HepG2 (cell line): Measurements from ENCODE around the gene EI24. TPM values are rescaled to one million over a fixed set of nuclear protein-coding genes. Genes with fewer than 3 reads are reported as not detected.

ENCODE experiments used
- BCLAF1 ChIP-seq: fragments of 450-650 bp; IDR thresholded peaks from 2 replicates; pipeline ENCODE4 v1.6.1; 2017; ENCODE audit warnings: mild to moderate bottlenecking
- EZH2 ChIP-seq: conservative IDR thresholded peaks from 2 replicates; pipeline ENCODE4 v1.6.1; 2012; ENCODE audit warnings: mild to moderate bottlenecking, low read depth, low read length, moderate library complexity
- HMG20B ChIP-seq: conservative IDR thresholded peaks from 2 replicates; pipeline ENCODE4 v1.6.1; 2016; ENCODE audit warnings: missing genetic modification reagents, missing compliant biosample characterization
- NR2F2 ChIP-seq: IDR thresholded peaks from 2 replicates; pipeline ENCODE4 v1.6.1; 2012; ENCODE audit warnings: low read depth, inconsistent platforms, borderline replicate concordance
- NR3C1 ChIP-seq: sonication (generic); formaldehyde crosslinking; IDR thresholded peaks from 2 replicates; pipeline ENCODE4 v1.4.0; 2020; ENCODE audit warnings: missing genetic modification reagents
- PBX3 ChIP-seq: sonication (generic); formaldehyde crosslinking; IDR thresholded peaks from 2 replicates; pipeline ENCODE4 v1.8.1; 2023; ENCODE audit warnings: missing genetic modification reagents, inconsistent platforms, borderline replicate concordance
- RFXAP ChIP-seq: sonication (generic); formaldehyde crosslinking; IDR thresholded peaks from 2 replicates; pipeline ENCODE4 v1.4.0; 2020; ENCODE audit warnings: missing genetic modification reagents, borderline replicate concordance
- SCMH1 ChIP-seq: sonication (generic); formaldehyde crosslinking; IDR thresholded peaks from 2 replicates; pipeline ENCODE4 v1.9.0; 2021; ENCODE audit warnings: missing genetic modification reagents, mild to moderate bottlenecking, borderline replicate concordance
- SRY ChIP-seq: sonication (generic); formaldehyde crosslinking; IDR thresholded peaks from 2 replicates; pipeline ENCODE4 v1.8.0; 2022; ENCODE audit warnings: mild to moderate bottlenecking, missing genetic modification reagents
- ZBTB8A ChIP-seq: sonication (generic); formaldehyde crosslinking; IDR thresholded peaks from 2 replicates; pipeline ENCODE4 v1.4.0; 2020; ENCODE audit warnings: mild to moderate bottlenecking, low read depth, missing genetic modification reagents, borderline replicate concordance
- ZFAT ChIP-seq: sonication (generic); formaldehyde crosslinking; conservative IDR thresholded peaks from 2 replicates; pipeline ENCODE4 v1.8.1; 2023; ENCODE audit warnings: missing genetic modification reagents, inconsistent platforms
- ZNF17 ChIP-seq: sonication (generic); formaldehyde crosslinking; IDR thresholded peaks from 2 replicates; pipeline ENCODE4 v1.5.0; 2020; ENCODE audit warnings: mild to moderate bottlenecking, missing genetic modification reagents
- ZNF180 ChIP-seq: sonication (generic); formaldehyde crosslinking; IDR thresholded peaks from 2 replicates; pipeline ENCODE4 v1.4.0; 2020; ENCODE audit warnings: low read depth, missing genetic modification reagents, borderline replicate concordance
- ZNF484 ChIP-seq: sonication (generic); formaldehyde crosslinking; IDR thresholded peaks from 2 replicates; pipeline ENCODE4 v1.5.1; 2020; ENCODE audit warnings: mild to moderate bottlenecking, low read depth, missing genetic modification reagents, borderline replicate concordance
- ZNF615 ChIP-seq: sonication (generic); formaldehyde crosslinking; IDR thresholded peaks from 2 replicates; pipeline ENCODE4 v1.5.0; 2020; ENCODE audit warnings: mild to moderate bottlenecking, missing genetic modification reagents, borderline replicate concordance
- ZNF703 ChIP-seq: sonication (generic); formaldehyde crosslinking; IDR thresholded peaks from 2 replicates; pipeline ENCODE4 v1.5.1; 2020; ENCODE audit warnings: missing genetic modification reagents, mild to moderate bottlenecking, moderate library complexity, borderline replicate concordance
- polyA plus RNA-seq, 8 experiments: library from polyadenylated mRNA; depleted of rRNA in 3 of 8; stranded (reverse) in 7 of 8; unstranded in 1 of 8; fragments of >200 nt; fragmentation: Illumina TruSeq in 4 of 8; extraction: Trizol in 4 of 8; gene quantifications; 2 replicates each; pipeline versions ENCODE4 v1.2.1 to v1.2.3, GENCODE V29; 2011 to 2016; ENCODE audit warnings: low read depth in 4 of 8, missing spikeins in 1 of 8, mixed read lengths in 1 of 8; ENCODE audit not compliant: insufficient read depth in 1 of 8
- total RNA-seq, 5 experiments: library from RNA; depleted of rRNA; stranded (reverse); fragments of >200 nt; fragmentation: Illumina TruSeq; extraction: Trizol; gene quantifications; 2 replicates each; pipeline ENCODE4 v1.2.3, GENCODE V29; 2016; ENCODE audit warnings: low read depth in 1 of 5
- TF ChIP-seq, protein P1 (sequence below): IDR thresholded peaks from 2 replicates; pipeline ENCODE4 v1.6.1; 2016; ENCODE audit warnings: low read depth, control low read depth
- TF ChIP-seq, protein P2 (sequence below): sonication (generic); formaldehyde crosslinking; IDR thresholded peaks from 2 replicates; pipeline ENCODE4 v1.4.0; 2020; ENCODE audit warnings: missing genetic modification reagents, mild to moderate bottlenecking, borderline replicate concordance

EI24 gene
- total and polyA plus RNA-seq, 2 of the 13 experiments (the other 11 are each of a cell fraction or from before 2014, with no cell fraction given) = 84.7 to 126 TPM

- TF ChIP-seq ZBTB8A (CRISPR knock-in tag) (no peak), ZNF615 (CRISPR knock-in tag) (no peak), ZNF180 (CRISPR knock-in tag) (no peak), ZNF703 (CRISPR knock-in tag) (no peak), ZFAT (CRISPR knock-in tag) (no peak), SRY (no peak; the same call in 1 of the 2 replicates), SCMH1 (CRISPR knock-in tag) (no peak), ZNF484 (no peak), EZH2 (no peak), ZNF17 (CRISPR knock-in tag) (no peak), HMG20B (CRISPR knock-in tag) (no peak), BCLAF1 (no peak), NR3C1 (CRISPR knock-in tag) (no peak), NR2F2 (no peak), RFXAP (CRISPR knock-in tag) (no peak; the same call in 1 of the 2 replicates), PBX3 (no peak)
- TF ChIP-seq, protein P1, sequence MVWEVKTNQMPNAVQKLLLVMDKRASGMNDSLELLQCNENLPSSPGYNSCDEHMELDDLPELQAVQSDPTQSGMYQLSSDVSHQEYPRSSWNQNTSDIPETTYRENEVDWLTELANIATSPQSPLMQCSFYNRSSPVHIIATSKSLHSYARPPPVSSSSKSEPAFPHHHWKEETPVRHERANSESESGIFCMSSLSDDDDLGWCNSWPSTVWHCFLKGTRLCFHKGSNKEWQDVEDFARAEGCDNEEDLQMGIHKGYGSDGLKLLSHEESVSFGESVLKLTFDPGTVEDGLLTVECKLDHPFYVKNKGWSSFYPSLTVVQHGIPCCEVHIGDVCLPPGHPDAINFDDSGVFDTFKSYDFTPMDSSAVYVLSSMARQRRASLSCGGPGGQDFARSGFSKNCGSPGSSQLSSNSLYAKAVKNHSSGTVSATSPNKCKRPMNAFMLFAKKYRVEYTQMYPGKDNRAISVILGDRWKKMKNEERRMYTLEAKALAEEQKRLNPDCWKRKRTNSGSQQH = no peak
- TF ChIP-seq, protein P2, sequence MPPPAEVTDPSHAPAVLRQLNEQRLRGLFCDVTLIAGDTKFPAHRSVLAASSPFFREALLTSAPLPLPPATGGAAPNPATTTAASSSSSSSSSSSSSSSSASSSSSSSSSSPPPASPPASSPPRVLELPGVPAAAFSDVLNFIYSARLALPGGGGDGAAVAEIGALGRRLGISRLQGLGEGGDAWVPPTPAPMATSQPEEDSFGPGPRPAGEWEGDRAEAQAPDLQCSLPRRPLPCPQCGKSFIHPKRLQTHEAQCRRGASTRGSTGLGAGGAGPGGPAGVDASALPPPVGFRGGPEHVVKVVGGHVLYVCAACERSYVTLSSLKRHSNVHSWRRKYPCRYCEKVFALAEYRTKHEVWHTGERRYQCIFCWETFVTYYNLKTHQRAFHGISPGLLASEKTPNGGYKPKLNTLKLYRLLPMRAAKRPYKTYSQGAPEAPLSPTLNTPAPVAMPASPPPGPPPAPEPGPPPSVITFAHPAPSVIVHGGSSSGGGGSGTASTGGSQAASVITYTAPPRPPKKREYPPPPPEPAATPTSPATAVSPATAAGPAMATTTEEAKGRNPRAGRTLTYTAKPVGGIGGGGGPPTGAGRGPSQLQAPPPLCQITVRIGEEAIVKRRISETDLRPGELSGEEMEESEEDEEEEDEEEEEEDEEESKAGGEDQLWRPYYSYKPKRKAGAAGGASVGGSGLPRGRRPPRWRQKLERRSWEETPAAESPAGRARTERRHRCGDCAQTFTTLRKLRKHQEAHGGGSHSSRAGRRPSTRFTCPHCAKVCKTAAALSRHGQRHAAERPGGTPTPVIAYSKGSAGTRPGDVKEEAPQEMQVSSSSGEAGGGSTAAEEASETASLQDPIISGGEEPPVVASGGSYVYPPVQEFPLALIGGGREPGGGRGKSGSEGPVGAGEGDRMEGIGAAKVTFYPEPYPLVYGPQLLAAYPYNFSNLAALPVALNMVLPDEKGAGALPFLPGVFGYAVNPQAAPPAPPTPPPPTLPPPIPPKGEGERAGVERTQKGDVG = no peak
Measured at GRCh38 chr11:125568970-125569914, at the start of gene EI24 (continued).
